ENCODE data around the gene CDH23. TPM values are rescaled to one million over a fixed set of nuclear protein-coding genes. Genes with fewer than 3 reads are reported as not detected.

Gene CDH23
- total and polyA plus RNA-seq, 12 donors = 1.7 to 20.2 (median 7.8) TPM

DNA sequence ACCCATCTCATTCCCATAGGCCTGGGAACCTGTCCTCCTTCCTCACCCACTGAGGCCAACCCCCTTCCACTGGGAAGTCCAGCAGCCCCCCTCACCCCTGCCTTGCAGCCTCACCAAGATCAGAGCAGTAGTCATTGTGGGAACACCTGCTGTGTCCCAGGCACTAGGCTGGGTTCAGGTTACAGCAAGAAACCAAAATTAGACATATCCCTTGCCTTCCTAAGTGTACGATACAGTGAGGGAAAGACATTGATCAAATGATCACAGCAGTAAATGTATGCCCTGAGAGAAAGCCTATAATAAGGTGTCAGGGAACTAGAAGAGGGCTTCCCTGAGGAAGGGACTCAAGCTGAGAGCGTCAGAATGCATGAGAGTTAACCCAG lies 339.8 kb downstream of the CDH23 start:
- H3K27ac ChIP-seq = peak overlapping the region in 2 of 5 donors; percentile 34 to 58
- DNase-seq = no peak
- H3K36me3 ChIP-seq (replicated peaks in 1 of 2) = no peaks in the 10 kb centered on the region
- H3K4me1 ChIP-seq (replicated peaks in 1 of 2) = peaks cover 3 to 15% of the 10 kb centered on the region in 2 donors
- no peak for TF ChIP-seq POLR2A (IDR thresholded peaks at IDR 0.05)
- TF ChIP-seq, protein P1, sequence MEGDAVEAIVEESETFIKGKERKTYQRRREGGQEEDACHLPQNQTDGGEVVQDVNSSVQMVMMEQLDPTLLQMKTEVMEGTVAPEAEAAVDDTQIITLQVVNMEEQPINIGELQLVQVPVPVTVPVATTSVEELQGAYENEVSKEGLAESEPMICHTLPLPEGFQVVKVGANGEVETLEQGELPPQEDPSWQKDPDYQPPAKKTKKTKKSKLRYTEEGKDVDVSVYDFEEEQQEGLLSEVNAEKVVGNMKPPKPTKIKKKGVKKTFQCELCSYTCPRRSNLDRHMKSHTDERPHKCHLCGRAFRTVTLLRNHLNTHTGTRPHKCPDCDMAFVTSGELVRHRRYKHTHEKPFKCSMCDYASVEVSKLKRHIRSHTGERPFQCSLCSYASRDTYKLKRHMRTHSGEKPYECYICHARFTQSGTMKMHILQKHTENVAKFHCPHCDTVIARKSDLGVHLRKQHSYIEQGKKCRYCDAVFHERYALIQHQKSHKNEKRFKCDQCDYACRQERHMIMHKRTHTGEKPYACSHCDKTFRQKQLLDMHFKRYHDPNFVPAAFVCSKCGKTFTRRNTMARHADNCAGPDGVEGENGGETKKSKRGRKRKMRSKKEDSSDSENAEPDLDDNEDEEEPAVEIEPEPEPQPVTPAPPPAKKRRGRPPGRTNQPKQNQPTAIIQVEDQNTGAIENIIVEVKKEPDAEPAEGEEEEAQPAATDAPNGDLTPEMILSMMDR (IDR thresholded peaks at IDR 0.05) = no peak
- H3K4me3 ChIP-seq = no peak overlapping the region
- no peaks in the 10 kb centered on the region for H3K9me3 ChIP-seq (replicated peaks in 1 of 3)
- 85 to 100% (median 87%) methylated on average over 2 of the region's 2 CpGs for WGBS, 4 donors
- H3K27me3 ChIP-seq = no peaks in the 10 kb centered on the region
- intact Hi-C loops (cut with DNase I) = no loop called here

DNA sequence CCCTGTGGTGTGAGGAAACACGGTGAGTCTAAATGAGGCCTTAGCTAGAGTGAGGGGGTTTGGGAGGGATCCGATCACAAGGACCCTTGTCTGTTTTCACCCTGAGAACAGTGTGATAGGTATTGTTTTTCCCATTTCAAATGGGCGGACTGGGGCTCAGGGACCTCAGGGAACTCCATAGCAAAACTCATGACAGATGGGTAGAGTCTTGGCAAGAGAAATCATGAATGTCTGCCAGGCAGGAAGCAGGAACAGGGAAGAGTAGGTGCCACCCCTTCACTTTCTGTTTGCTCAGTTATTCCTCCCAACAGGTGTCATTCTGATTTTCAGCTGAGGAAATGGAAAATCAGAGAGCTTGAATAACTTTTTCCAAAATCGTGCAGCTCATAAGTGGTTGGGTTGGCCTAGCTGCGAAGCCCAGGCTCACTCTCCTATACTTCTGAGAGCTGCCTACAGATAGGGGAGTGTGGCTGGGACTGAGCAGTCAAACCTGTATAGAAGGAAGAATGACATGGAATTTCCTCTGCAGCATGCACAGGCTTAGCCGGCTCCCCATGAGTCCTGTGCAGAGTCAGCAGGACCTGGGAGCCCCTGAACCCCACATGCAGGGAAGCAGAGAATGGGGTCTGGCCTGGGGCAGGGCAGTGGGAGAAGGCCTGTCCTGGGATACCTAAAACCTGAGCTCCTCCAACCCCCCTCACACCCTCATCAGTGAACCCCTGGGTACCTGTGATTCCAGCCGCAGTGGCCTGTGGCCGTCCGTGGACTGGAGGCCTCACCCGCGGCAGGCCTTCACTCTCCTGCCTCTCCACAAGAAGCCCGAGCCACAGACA lies 340.5 kb downstream of the CDH23 start:
- H3K9me3 ChIP-seq (replicated peaks in 1 of 3) = no peaks in the 10 kb centered on the region
- WGBS, 4 donors = 79 to 91% (median 87%) methylated on average over 8 to 12 of the region's 12 CpGs
- no peaks in the 10 kb centered on the region for H3K36me3 ChIP-seq (replicated peaks in 1 of 2)
- H3K4me3 ChIP-seq = no peak overlapping the region
- TF ChIP-seq, protein P1 (IDR thresholded peaks at IDR 0.05) = no peak
- TF ChIP-seq POLR2A (IDR thresholded peaks at IDR 0.05) = no peak
- intact Hi-C loops (cut with DNase I) = no loop called here
- H3K27me3 ChIP-seq = no peaks in the 10 kb centered on the region
- H3K4me1 ChIP-seq (replicated peaks in 1 of 2) = peaks cover 3 to 15% of the 10 kb centered on the region in 2 donors
- H3K27ac ChIP-seq = peak overlapping the region in 1 of 5 donors; percentile 47
- no peak for DNase-seq

DNA sequence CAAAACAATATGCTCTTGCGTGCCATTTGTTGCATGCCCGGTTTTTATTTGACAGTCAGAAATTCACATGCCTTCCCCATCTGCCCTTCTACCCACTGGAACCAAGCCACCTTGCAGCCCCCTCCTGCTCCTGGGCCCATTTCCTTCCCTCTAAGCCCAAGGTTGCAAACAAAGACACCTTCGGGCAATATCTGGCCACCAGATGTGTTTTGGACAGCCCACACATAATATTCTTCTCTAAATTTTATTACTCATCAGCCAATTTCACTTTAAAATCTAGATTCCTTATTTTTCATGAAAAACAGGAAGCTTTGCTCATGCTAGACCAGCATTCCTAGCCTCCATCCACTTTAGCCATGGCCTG lies 341.1 kb downstream of the CDH23 start:
- DNase-seq = no peak
- H3K27me3 ChIP-seq = no peaks in the 10 kb centered on the region
- H3K36me3 ChIP-seq (replicated peaks in 1 of 2) = no peaks in the 10 kb centered on the region
- H3K4me3 ChIP-seq = no peak overlapping the region
- intact Hi-C loops (cut with DNase I) = no loop called here
- H3K4me1 ChIP-seq (replicated peaks in 1 of 2) = peaks cover 3 to 15% of the 10 kb centered on the region in 2 donors
- H3K27ac ChIP-seq = peak overlapping the region in 1 of 5 donors; percentile 47
- no peaks in the 10 kb centered on the region for H3K9me3 ChIP-seq (replicated peaks in 1 of 3)
- TF ChIP-seq, protein P1 (IDR thresholded peaks at IDR 0.05) = no peak
- WGBS, 4 donors = 73 to 85% (median 80%) methylated on average over 3 of the region's 3 CpGs

DNA sequence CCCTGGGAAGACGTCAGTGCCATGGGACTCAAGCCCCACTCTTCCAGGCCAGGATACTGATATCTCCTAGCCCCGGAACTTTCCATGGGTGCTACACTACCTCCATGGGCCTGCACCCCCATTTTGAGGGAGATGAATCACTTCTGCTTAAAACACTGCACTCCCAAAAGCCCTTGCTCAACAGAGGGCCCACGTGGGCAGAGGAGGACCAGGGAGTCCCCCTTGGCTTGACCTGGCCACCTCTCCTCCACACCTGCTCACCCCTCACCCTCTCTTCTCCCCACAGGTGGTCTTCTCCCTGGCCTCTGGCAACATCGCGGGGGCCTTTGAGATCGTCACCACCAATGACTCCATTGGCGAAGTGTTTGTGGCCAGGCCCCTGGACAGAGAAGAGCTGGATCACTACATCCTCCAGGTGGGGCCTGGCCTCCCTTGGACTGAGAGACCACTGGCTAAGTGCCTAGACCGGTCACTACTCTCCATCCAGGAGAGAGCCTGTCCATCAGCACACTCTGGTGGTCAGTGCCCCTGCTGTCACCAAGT lies 342.7 kb downstream of the CDH23 start:
- Histone ChIP-seq H3K4me3 (no peak overlapping the region), H3K9me3 (replicated peaks in 1 of 3) (no peaks in the 10 kb centered on the region), H3K27ac (no peak overlapping the region), H3K4me1 (replicated peaks in 1 of 2) (peaks cover 3 to 15% of the 10 kb centered on the region in 2 donors), H3K36me3 (replicated peaks in 1 of 2) (no peaks in the 10 kb centered on the region), H3K27me3 (no peaks in the 10 kb centered on the region)
- intact Hi-C loops (cut with DNase I) = no loop called here
- DNase-seq = no peak
- WGBS, 4 donors = 87 to 92% (median 91%) methylated on average over 6 to 8 of the region's 8 CpGs
- no peak for TF ChIP-seq POLR2A (IDR thresholded peaks at IDR 0.05)
- TF ChIP-seq, protein P1 (IDR thresholded peaks at IDR 0.05) = no peak

All from adrenal gland (tissue), 12 donors.